Measurements from ENCODE around the gene SLC35G3.

DNA sequence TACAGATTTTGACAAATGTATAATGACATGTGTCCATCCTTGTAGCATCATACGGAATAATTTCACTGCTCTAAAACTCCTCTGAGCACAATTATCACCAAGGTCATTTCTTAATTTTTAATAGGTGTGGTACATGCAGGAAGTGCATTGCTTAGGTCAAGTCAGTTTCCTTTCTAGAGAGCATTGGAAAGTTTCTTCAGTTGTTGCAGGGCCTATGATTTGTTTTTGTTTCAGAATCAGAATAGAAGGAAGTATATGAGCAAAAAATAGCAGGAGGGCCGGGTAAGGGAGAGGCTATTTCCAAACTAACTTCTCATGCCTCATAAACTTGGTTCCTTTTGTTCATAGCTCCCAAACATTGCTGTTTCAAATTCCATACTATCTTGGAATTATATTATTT is 24.7 kb upstream of the SLC35G3 start:
- TF ChIP-seq POLR2AphosphoS5 (IDR thresholded peaks at IDR 0.05; ENCODE audit: borderline replicate concordance, low read depth, low read length): no peak
- TF ChIP-seq EZH2 (IDR thresholded peaks at IDR 0.05): no peak
